Ramos (cell line): ENCODE measurements around the gene LILRB2.
"Not testable (repeated sequence)": the region's sequence is repeated elsewhere in the genome, so short reads cannot be mapped to it uniquely, and the experiment has no call there.

Source experiments
- in situ Hi-C: fragments of 300-500 bp; cut with MboI; formaldehyde crosslinking; loops from one replicate; pipeline ENCODE4 v1.14.3; 2022; ENCODE audit warnings: low sequenced_read_pairs; ENCODE audit not compliant: unreplicated experiment

LILRB2 gene

DNA sequence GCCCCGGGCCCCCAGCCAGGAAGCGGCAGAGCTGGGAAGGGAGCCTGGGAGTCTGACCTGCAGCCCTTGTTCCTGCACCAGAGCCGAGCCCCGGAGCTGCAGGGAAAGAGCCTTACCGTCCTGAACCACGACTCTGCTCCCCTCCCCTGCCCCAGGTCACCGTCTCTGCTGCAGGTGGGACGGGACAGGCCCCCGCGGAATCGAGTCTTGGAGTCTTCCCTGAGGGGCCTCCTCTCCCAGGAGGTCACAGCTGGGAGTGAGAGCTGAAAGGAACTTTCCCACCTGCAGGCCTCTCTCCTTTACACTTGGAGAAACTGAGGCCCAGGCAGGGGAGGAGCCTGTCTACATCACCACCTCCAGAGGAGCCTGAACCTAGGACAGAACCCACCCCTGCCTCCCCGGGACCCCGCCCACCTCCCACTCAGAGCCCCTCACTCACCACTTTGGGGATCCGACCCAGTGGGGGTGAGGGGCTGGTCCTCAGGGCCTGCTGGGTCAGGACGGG lies 3.7 kb downstream of the LILRB2 start:
- in situ Hi-C loops: not testable (repeated sequence)

DNA sequence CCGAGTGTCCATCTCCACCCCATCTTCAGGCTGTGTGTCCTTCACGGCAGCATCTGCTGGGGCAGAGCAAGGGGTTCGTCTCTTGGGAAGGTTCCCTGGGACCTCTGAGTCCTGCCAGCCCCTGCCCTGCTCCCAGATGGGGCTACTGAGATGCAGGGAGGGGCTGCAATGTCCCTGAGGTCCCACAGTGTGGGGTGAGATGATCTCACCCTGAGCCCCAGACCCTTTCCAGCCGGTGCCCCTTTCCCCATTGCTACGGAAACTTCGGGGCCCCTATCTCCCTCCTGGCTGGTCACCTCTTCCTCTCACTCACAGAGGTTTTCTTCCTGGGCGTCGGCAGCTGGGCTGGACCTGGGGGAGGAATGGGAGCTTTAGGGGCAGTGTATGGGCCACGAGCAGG lies 5.0 kb downstream of the LILRB2 start:
- in situ Hi-C loops: no loop called here

- in situ Hi-C loops: not testable (repeated sequence)
Measured at GRCh38 chr19:54274516-54274915, 6.4 kb downstream of the LILRB2 start.

DNA sequence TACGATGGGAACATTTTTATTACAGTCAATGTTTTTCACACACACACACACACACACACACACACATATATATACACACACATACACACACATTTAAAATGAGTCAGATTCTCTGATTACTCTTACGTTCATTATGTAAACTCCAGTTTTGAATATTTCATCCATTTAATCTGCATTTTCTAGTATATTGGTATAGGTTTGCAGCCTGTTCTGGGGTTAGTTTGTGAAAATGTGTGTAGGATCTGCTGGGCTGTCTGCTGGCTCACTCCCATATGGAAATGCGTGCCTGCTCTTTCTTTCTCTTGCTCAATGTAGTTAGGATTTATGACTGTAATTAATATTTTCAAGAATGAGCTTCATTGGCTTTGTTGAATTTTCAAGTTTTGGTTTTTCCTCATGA lies 7.1 kb downstream of the LILRB2 start:
- in situ Hi-C loops: no loop called here

DNA sequence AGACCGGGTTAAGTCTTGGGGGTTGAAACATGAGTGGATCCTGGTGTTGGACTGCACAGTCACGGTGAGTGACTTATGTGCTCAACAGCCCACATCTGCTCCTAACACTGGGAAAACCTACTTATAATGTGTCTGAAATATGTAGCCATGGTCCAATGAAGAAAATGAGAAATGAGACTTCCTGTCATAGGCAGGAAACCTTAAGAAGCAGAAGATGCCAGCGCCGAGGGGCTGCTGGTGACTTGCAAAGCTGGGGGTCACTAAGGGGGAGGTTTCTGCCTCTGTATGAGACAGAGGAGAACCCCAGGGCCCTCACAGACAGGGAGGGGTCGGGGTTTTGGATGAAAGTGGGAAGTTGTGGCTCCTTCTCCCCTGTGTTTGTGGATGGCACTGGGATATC lies 8.7 kb downstream of the LILRB2 start:
- in situ Hi-C loops: not testable (repeated sequence)

DNA sequence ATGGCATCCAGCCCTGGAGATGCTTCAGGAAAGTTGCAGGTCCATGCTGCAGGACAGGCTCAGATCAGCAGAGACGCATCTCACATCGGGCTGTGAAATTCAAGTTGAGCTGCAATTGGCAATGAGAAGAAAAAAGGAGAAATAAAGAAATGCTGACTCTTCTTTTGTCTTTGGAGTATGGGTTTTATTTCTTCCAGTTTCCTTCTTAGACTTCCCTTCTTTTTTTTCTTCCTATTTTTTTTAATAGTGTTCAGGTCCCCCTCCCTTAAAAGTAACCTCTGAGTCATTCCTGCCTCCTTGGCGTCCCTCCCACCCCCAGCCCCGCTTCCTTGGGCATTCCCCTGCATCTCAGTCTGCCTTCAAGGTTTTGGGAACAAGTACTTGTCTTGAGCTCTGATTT lies 9.3 kb downstream of the LILRB2 start:
- in situ Hi-C loops: not testable (repeated sequence)

DNA sequence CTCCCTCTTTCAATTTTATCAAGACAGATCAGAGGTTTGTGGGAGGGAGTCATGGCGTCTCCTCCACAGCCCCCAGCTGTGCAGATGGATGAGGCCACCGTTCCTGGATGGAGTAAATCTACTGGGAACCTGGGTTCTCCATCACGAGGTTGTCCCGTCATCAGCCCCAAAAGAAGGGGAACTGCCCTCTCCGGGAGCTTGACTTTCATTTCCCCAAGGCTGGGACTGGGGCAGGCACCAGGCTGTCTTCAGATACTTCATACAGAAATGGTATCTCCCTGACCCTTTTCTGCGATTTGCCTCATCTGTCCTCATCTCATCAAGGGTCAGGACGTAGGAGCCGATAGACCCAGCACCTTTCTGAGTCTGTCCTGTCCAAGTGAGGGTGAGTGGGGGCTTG lies 9.8 kb downstream of the LILRB2 start:
- in situ Hi-C loops: no loop called here

- in situ Hi-C loops: no loop called here
Measured at GRCh38 chr19:54268936-54269335, 12.0 kb downstream of the LILRB2 start.

DNA sequence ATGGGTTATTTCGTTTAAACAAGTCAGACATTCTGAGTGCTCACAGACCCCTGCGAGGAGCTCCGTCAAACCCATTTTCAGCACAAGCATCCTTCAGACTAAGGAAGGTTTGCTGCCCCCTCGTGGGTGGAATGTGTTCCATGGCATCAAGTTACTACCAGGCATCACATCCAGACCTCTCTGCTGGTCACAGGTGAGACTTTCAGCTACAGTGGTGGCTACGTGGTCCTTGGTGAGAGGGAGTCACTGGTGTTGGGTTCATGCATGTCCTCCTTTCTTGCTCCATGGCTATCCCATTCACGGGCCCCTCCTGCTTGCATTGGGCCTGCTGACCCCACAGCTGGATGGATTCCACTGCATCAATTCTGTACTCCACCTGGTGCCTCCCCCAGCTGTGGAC lies 14.8 kb downstream of the LILRB2 start:
- in situ Hi-C loops: no loop called here

- in situ Hi-C loops: no loop called here
Measured at GRCh38 chr19:54262470-54262869, 18.4 kb downstream of the LILRB2 start.

DNA sequence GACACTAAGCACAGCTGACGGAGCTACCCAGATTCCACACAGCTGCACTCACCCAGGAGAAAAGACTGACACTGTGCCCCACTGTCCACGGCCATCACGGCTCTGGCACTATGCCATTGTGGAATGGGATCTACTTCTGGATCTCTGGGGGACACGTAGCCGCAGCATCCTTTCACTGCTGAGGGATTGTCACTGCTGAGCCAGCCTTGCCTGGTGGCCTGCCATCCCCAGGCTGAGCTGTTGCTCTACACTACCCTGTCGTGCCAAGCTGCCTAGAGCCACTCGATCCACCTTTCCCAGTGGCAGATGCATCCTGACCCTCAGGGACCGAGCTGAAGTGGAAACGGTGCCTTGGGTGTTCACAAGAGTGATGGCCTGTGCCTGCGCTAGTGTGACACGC lies 18.8 kb downstream of the LILRB2 start:
- in situ Hi-C loops: no loop called here

GRCh38 chr19:54257116-54257480 lies 23.8 kb downstream of the LILRB2 start, which contains the start of gene LILRB5:
TSS of gene LILRB5 (minus strand) at chr19:54257273. CDS start at chr19:54257193, 80 bp downstream.
- in situ Hi-C loops: no loop called here

DNA sequence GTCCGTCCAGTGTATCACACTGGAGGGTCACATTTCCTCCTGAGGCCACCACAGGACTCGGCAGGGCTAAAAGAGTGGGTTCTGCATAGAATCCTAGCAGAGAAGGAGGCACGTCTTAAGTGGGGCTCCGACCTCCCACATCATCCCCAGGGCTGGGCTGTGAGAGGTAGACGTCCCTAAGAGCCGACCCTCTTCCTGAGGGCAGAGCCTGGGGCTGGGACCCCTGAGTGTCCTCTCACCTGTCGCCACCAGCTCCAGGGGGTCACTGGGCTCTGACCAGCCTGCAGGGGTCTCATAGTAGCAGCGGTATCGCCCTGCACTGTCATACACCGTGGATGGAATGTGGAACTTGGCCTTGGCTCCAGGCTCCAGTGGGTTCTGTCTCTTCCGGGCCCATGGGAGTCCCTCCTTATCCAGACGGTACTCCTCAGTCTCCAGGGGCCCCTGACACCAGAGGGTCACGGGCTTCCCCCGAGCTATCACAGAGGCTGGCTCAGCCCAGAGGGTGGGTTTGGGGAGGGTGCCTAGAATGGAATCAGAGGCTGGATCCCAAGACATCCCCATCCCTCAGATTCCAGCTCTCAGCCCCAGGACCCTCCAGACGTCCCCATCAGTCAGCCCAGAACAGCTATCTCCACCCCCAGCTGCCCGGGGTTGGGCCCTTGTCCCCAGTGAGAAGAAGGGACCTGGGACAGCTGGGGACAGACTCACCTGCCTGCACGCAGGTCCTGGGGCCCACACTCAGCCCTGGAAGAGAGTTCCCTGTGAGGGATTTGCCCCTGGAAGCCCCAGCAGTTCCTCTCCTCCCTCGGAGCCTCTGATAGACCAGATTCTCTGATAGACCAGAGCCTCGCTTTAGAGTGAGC lies 24.4 kb downstream of the LILRB2 start:
- in situ Hi-C loops: no loop called here

DNA sequence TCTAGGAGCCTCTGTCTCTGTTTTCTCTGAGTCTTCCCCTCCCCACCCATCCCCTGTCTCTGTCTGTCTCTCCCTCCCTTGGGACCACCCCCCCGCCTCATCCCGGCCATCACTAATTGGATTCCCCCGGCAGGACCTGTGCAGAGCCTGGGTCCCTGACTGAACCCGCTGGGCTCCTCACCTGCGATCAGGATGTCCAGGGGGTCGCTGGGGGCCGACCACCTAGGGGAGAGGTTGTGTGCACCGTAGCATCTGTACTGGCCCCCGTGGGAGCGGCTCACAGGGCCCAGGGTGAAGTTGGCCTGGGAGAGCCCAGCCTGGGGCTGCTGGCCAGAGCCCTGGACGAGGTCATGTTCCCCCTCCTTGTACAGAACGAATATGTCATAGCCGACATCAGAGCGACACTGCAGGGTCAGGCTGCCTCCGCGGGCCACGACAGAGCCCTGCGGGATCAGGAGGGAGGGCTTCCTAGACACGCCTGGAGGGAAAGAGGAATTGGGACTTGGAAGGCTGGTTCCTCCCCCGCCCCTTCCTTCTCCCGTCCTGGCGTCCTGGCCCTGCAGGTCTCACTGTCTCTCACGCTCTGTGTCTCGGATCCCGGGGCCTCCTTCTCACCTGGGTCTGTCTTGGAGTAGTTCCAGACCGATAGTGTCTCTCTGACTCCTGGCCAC lies 25.7 kb downstream of the LILRB2 start:
- in situ Hi-C loops: no loop called here

DNA sequence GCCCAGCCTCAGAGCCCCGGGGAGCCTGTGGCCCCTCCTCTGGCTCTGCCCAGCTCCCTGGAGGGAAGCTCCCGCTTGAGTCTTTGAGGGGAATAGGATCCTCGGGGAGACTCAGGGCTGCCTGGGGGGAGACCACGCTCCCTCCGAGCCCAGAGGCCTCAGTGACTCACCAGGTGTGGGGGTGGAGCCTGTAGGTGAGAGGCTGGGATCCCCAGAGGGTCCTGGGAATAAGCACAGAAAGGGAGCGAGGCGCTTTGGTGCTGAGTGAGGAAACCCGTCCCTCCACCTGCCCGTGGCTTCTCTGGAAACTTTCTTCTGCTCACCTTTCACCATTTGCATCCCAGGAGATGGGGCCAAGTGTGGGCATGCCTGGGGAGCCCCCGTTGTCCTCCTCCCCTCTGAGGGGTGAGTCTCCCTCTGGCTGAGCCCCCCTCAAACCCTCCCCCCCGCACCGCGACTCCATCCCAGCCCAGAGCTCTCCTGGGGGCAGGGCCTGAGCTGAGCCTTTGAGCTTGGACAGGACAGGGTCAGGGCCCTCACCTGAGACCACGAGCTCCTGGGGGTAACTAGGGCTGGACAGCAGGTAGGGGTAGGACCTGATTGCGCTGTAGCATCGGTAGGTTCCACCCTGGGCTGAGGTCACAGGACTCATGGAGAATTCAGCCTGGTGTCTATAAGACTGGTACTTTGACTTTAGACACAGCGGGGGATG lies 26.6 kb downstream of the LILRB2 start:
- in situ Hi-C loops: no loop called here

- in situ Hi-C loops: no loop called here
Measured at GRCh38 chr19:54253331-54254194, 27.3 kb downstream of the LILRB2 start.

- in situ Hi-C loops: no loop called here
Measured at GRCh38 chr19:54252845-54253244, 28.1 kb downstream of the LILRB2 start.

DNA sequence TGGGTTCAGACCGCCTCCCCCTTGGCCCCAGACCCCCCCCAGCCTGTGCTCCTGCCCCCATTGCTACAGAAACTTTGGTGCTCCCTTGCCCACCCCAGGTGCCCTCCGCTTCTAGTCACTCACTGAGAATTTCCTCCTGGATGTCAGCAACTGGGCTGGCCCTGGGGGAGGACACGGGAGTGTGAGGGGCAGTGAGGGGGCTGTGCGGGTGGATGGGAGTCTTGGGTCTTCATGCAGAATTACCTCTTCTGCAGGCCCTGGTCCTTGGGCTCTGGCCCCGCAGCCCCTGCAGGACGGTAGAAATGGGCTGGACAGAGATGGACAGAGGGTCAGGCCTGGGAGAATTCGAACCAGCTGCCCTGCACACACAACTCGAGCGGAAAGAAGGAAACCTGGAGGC lies 28.7 kb downstream of the LILRB2 start:
- in situ Hi-C loops: no loop called here

- in situ Hi-C loops: loop anchor here (25.0 kb wide), 1 partner anchor 411 kb away; no protein-coding TSS in a partner anchor
Measured at GRCh38 chr19:54248016-54248601, 32.8 kb downstream of the LILRB2 start.
